LNCaP clone FGC (cell line): ENCODE data around the gene RRAGA.
A peak's percentile ranks its signal among the peaks of the same experiment; 100 is the strongest.

Experiments
- DNase-seq: peaks from one replicate; pipeline ENCODE4 v3.0.0-alpha.2; 2011; ENCODE audit warnings: low read depth
- H3K4me3 ChIP-seq: 2 replicates; pipeline ENCODE4 v1.5.1; 2011; ENCODE audit warnings: mild to moderate bottlenecking, low read depth, low read length, control low read depth
- CTCF ChIP-seq: IDR thresholded peaks from 2 replicates; pipeline ENCODE4 v1.5.1; 2012; ENCODE audit warnings: mild to moderate bottlenecking; ENCODE audit not compliant: control insufficient read depth, insufficient read depth; ENCODE audit errors: extremely low read depth

Gene RRAGA

DNA sequence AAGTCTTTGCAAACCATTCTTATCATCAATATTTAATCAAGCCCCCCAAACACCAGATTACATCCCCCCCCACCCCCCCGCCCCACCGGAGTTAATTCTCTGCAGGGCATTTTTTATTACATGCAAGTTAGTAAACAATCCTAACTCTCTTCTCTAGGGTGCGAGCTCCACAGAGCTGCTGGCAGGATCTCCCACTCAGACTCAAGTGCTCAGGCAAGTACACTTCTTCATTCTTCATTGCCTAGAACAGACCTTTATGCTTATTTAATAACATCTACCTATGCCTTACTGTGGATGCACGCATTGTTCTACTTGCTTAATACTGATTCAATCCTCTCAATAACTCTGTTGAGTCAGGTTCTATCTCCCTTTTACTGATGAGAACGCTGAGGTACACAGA is 26.1 kb upstream of the RRAGA start:
- no peak overlapping the region for H3K4me3 ChIP-seq
- DNase-seq: no peak
- no peak for TF ChIP-seq CTCF

GRCh38 chr9:19026375-19026774 is 22.9 kb upstream of the RRAGA start:
- TF ChIP-seq CTCF: no peak
- DNase-seq: no peak
- no peak overlapping the region for H3K4me3 ChIP-seq

GRCh38 chr9:19027825-19028224 is 21.4 kb upstream of the RRAGA start:
- DNase-seq: no peak
- TF ChIP-seq CTCF: no peak
- H3K4me3 ChIP-seq: no peak overlapping the region

GRCh38 chr9:19028835-19029451 is 20.3 kb upstream of the RRAGA start:
- no peak overlapping the region for H3K4me3 ChIP-seq
- peak; percentile 38 for DNase-seq
- peak; percentile 75 for TF ChIP-seq CTCF

DNA sequence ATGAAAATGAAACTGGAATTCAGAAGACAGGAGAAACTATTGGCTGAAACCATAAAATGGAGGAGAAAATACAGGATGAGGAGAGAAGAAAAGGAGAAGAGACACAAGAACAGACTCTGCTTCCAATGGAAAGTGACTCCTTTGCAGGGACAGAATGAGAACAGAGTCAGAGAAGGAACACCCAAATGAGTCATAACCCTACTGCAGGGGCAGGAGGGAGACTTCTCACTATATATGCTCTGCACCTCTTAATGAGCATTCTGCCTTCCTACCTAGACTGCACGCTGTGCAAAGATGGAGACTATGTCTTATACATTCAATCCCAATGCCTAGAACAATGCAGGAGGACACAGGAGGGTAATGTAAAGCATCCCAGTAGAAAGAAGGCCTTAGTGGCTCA is 18.3 kb upstream of the RRAGA start:
- no peak overlapping the region for H3K4me3 ChIP-seq
- TF ChIP-seq CTCF: no peak
- DNase-seq: no peak

DNA sequence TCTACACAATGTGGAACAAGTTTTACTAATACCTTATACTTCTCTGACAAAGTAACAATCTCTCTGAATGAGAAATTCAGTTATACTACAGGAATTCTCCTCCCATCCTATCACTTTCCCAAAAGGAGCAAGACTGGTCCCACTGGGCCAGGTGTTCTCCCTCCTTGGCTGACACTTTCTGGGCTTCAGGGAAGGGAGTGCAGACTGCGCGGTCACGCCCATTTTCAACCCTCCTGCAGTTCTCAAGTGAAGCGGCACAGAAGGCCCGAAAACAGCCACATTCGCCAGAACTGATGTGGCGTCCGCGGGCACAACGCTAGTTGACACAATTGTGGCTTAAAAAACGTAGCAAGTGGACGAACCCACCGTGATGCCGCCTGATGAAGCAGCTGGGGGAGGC is 16.8 kb upstream of the RRAGA start:
- H3K4me3 ChIP-seq: no peak overlapping the region
- TF ChIP-seq CTCF: no peak
- no peak for DNase-seq

- TF ChIP-seq CTCF: no peak
- no peak for DNase-seq
- no peak within 1 kb of the TSS for H3K4me3 ChIP-seq
These were observed 16.2 kb upstream of the RRAGA start, which contains the start of gene SAXO1 for GRCh38 chr9:19033015-19033414. Gene SAXO1, minus strand, starts transcription at chr9:19033209. Its CDS starts 301 bp downstream, at chr9:19032908.
